HL-60 (cell line): Measurements from ENCODE around the gene SEMA7A.

Source experiments
- CTCF ChIP-seq: IDR thresholded peaks from one replicate; pipeline ENCODE4 v1.5.1; 2011; ENCODE audit warnings: low read length, control low read depth, inconsistent platforms; ENCODE audit not compliant: insufficient read depth
- GABPA ChIP-seq: IDR thresholded peaks from 2 replicates; pipeline ENCODE4 v1.6.1; 2012; ENCODE audit warnings: low read depth
- POLR2AphosphoS5 ChIP-seq: IDR thresholded peaks from 2 replicates; pipeline ENCODE4 v1.6.1; 2012; ENCODE audit warnings: low read depth

- TF ChIP-seq CTCF (no peak), POLR2AphosphoS5 (no peak), GABPA (no peak)
These were observed 68.7 kb downstream of the SEMA7A start for GRCh38 chr15:74364936-74365597.
